GM12873 (cell line): Measurements from ENCODE around the gene CLEC7A.

Experiments
- CTCF ChIP-seq: IDR thresholded peaks from 2 replicates; pipeline ENCODE4 v1.5.1; 2012; ENCODE audit warnings: low read depth, mild to moderate bottlenecking, moderate library complexity, low read length, control low read depth; ENCODE audit not compliant: insufficient read depth; ENCODE audit errors: missing control alignments

The CLEC7A gene

DNA sequence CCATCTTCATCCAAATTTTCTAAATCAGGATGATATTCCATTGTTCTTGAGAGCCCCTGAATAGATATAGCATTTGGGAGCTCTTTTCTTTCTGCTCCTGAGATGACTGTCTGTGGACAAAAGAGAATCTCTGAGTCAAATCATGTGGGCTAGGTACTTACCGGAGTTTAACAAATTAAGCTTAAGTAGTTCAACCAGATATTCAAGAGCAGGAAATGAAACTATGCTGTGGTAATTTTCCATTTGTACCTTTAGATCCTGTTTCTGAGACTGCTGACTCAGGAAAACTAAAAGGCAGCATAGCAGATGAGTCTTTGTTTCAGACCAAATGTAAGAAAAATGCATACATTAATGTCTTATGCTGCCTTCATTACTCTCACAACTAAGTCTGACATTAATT is at the start of gene CLEC7A:
TSS of gene CLEC7A (minus strand) at position 158 of the 400 bp plus-strand sequence. CDS start at position 41, 117 bp downstream.
- TF ChIP-seq CTCF, result no peak

- no peak for TF ChIP-seq CTCF
Observed at GRCh38 chr12:10179776-10180181, 49.8 kb upstream of the CLEC7A start.

DNA sequence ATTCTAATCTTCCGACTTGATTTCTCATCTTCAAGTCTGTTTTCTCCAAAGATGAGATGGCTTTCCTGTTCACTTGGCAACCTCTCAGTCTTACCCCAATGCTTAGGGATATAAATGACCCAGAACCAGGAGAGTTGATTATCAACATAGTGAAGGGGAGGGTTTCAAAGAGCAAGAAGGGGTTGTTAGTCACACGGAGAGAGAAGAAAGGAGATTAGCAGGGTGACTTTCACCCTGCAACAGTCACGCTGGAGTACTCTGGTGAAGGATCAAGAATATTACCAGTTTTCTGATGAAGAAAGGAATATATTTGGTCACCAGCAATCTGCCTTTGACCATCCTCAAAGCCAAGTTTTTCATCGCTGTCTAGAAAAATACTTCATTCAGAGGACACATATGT is 48.8 kb upstream of the CLEC7A start, which contains the start of gene TMEM52B:
TSS of gene TMEM52B (plus strand) at position 212 of the 400 bp plus-strand sequence. CDS start 543 bp downstream, outside the sequence.
- no peak for TF ChIP-seq CTCF

DNA sequence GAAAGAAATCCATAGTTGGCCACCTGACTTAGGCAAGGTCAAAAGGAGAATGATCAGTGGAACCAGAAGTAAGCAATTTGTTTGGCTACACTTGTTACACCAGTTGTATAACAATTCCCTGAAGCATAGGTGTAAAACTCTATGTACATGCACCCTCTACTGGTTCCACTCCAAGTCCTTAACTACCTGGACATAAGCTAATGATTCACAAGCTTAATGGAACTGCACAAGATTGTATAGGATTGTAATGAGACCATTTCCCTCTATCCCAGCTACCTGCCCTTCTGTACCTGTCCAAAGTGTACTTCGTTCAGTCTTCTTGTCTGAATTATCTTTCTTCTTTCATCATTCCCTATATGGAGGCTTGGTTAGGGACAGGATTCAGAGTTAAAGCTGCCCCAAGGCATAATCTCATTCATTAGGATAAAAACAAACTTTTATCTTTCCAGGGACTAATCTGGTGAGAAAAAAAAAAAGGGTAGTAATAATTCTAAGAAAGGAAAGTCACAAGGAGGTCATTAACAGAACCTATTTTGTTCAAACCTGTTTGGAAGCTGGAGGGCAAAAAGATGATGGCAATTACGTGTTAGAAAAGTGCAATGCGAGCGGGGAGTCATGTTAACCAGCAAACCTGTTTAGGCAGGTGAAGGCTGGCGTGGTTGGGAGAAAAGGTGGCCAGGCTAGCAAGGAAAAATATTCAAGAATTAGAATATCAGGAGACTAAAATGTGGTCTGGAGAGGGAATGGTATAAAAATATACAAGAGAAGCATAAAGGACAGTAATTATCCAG is 46.0 kb upstream of the CLEC7A start:
- no peak for TF ChIP-seq CTCF

DNA sequence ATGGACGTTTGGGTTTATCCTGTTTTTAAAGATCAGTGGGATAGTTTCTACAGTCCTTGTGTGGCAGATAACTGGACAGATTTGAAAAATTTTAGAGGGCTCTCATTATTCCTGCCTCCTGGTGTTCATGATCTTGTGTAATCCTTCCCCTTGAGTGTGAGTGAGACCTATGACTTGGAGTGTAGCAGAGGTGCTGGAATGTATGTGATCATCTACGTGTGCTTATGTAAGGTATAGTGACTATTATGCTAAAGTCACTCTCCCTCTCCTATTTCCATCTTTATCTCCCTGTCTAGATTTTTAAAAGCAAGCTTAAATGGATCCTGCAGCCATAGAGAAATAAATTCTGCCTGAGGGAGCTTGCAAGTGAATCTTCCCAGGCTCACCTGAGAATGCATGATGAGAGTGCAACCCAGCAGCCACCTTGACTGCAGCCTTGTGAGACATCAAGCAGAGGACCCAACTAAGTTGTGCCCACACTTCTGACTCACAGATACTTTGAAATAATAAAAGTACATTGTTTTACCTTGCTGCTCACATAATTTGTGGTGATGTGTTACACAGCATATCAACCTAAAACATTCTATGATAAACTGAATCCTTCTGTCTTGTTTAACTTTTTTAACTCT is 45.1 kb upstream of the CLEC7A start:
- TF ChIP-seq CTCF, result no peak

- TF ChIP-seq CTCF, result no peak
Observed at GRCh38 chr12:10171973-10172728, 42.2 kb upstream of the CLEC7A start, which contains the start of gene OLR1. OLR1 (minus strand) TSS chr12:10172132; CDS start chr12:10172077, 55 bp downstream.

DNA sequence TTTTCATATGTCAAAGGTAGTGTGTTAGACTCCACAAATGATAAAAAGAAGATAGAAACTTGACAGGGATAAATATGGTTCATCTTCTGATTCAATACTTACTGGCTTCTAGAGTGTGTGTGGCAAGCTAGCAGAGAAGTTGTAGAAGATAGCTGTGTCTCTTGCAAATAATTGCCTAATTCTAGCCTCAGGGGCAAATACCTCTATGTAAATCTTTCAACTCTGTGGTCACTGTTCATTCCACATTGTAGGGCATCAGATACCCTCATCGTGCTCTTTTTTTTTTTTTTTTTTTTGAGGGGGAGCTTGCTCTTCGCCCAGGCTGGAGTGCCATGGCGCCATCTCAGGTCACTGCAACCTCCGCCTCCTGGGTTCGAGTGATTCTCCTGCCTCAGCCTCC is 40.2 kb upstream of the CLEC7A start:
- TF ChIP-seq CTCF, result no peak
